Measurements from ENCODE around the gene CWH43.
"Not testable (repeated sequence)": the region's sequence is repeated elsewhere in the genome, so short reads cannot be mapped to it uniquely, and the experiment has no call there.

The CWH43 gene

GRCh38 chr4:49102344-49102898, 116.3 kb downstream of the CWH43 start:
- H3K36me3 Mint-ChIP-seq (ENCODE audit: low read depth) = peaks cover 80% of the 10 kb centered on the region
- H3K9me3 Mint-ChIP-seq = peaks cover 81% of the 10 kb centered on the region
- not testable (repeated sequence) for H3K4me1 Mint-ChIP-seq; H3K4me3 Mint-ChIP-seq; H3K27ac Mint-ChIP-seq; H3K27me3 Mint-ChIP-seq (ENCODE audit: low read depth)

DNA sequence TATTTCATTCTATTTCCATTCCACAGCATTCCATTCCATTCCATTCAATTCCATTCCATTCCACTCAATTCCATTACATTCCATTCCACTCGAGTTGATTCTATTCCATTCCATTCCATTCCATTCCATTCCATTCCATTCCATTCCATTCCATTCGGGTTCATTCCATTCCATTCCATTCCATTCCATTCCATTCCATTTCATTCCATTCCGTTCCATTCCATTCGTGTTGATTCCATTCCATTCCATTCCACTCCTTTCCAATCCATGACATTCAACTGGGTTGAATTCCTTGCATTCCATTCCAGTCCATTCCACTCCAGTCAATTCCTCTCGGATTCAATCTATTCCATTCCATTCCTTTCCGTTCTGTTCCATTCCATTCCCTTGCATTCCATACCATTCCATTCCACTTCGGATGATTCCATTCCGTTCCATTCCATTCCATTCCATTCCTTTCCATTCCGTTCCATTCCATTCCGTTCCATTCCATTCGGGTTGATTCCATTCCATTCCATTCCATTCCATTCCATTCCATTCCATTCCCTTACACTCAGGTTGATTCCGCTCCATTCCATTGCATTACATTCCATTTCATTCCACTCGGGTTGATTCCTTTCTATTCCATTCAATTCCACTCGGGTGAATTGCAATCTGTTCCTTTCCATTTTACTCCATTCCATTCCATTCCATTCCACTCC, 117.5 kb downstream of the CWH43 start:
- H3K9me3 Mint-ChIP-seq = peaks cover 81% of the 10 kb centered on the region
- H3K27me3 Mint-ChIP-seq (ENCODE audit: low read depth); H3K4me3 Mint-ChIP-seq; H3K4me1 Mint-ChIP-seq; H3K27ac Mint-ChIP-seq: not testable (repeated sequence)
- H3K36me3 Mint-ChIP-seq (ENCODE audit: low read depth) = peaks cover 80% of the 10 kb centered on the region

DNA sequence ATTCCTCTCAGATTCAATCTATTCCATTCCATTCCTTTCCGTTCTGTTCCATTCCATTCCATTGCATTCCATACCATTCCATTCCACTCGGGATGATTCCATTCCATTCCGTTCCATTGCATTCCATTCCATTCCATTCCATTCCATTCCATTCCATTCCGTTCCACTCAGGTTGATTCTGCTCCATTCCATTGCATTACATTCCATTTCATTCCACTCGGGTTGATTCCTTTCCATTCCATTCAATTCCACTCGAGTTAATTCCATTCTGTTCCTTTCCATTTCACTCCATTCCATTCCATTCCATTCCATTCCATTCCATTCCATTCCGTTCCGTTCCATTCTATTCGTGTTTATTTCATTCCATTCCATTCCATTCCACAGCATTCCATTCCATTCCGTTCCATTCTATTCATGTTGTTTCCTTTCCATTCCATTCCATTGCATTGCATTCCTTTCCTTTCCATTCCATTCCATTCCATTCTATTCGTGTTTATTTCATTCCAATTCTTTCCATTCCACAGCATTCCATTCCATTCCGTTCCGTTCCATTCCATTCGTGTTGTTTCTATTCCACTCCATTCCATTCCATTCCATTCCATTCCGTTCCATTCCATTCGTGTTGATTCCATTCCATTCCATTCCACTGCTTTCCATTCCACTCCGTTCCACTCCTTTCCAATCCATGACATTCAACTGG, 118.3 kb downstream of the CWH43 start:
- not testable (repeated sequence) for H3K27me3 Mint-ChIP-seq (ENCODE audit: low read depth); H3K4me1 Mint-ChIP-seq; H3K27ac Mint-ChIP-seq; H3K4me3 Mint-ChIP-seq
- Mint-ChIP-seq H3K9me3 (peaks cover 76% of the 10 kb centered on the region), H3K36me3 (ENCODE audit: low read depth) (peaks cover 75% of the 10 kb centered on the region)

DNA sequence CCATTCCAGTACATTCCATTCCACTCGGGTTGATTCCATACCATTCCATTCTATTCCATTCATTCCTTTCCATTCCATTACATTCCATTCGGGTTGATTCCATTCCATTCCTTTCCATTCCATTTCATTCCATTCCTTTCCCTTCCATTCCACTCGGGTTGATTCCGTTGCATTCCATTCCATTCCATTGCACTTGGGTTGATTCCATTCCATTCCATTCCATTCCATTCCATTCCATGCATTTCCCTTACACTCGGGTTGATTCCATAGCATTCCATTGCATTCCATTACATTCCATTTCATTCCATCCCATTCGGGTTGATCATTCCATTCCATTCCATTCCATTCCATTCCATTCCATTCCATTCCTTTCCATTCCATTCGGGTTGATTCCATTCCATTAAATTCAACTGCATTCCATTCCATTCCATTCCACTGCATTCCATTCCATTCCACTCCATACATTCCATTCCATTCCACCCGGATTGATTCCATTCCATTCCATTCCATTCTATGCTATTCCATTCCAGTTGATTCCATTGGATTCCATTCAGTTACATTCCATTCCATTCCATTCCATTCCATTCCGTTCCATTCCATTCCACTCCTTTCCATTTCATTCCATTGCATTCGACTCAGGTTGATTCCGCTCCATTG, 119.3 kb downstream of the CWH43 start:
- H3K27me3 Mint-ChIP-seq (ENCODE audit: low read depth); H3K27ac Mint-ChIP-seq; H3K4me3 Mint-ChIP-seq; H3K4me1 Mint-ChIP-seq: not testable (repeated sequence)
- Mint-ChIP-seq H3K9me3 (peaks cover 76% of the 10 kb centered on the region), H3K36me3 (ENCODE audit: low read depth) (peaks cover 73% of the 10 kb centered on the region)

DNA sequence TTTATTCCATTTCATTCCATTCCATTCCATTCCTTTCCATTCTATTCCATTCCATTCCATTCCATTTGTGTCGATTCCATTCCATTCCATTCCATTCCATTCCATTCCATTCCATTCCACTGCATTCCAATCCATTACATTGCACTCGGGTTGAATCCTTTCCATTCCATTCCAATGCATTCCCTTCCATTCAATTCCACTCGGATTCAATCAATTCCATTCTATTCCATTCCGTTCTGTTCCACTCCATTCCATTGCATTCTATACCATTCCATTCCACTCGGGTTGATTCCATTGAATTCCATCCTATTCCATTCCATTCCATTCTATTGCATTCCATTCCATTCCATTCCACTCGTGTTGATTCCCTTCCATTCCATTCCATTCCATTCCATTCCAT, 121.2 kb downstream of the CWH43 start:
- H3K27ac Mint-ChIP-seq; H3K4me1 Mint-ChIP-seq; H3K4me3 Mint-ChIP-seq; H3K27me3 Mint-ChIP-seq (ENCODE audit: low read depth): not testable (repeated sequence)
- peaks cover 77% of the 10 kb centered on the region for H3K36me3 Mint-ChIP-seq (ENCODE audit: low read depth)
- peaks cover 87% of the 10 kb centered on the region for H3K9me3 Mint-ChIP-seq

DNA sequence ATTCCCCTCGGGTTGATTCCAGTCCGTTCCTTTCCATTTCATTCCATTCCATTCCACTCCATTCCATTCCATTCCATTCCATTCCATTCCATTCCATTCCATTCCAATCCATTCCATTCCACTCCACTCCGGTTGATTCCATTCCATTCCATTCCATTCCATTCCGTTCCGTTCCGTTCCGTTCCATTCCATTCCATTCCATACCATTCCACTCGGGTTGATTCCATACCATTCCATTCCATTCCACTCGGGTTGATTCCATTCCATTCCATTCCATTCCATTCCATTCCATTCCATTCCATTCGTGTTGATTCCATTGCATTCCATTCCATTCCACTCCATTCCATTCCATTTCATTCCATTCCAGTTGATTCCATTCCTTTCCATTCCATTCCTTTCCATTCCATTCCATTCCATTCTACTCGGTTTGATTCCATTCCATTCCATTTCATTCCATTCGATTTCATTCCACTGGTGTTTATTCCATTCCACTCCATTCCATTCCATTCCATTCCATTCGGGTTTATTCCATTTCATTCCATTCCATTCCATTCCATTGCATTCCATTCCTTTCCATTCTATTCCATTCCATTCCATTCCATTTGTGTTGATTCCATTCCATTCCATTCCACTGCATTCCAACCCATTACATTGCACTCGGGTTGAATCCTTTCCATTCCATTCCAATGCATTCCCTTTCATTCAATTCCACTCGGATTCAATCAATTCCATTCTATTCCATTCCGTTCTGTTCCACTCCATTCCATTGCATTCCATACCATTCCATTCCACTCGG, 122.3 kb downstream of the CWH43 start:
- peaks cover 71% of the 10 kb centered on the region for H3K36me3 Mint-ChIP-seq (ENCODE audit: low read depth)
- not testable (repeated sequence) for H3K4me1 Mint-ChIP-seq; H3K27me3 Mint-ChIP-seq (ENCODE audit: low read depth); H3K4me3 Mint-ChIP-seq; H3K27ac Mint-ChIP-seq
- H3K9me3 Mint-ChIP-seq = peaks cover 84% of the 10 kb centered on the region

GRCh38 chr4:49109567-49110166, 123.6 kb downstream of the CWH43 start:
- H3K9me3 Mint-ChIP-seq = peaks cover 82% of the 10 kb centered on the region
- H3K4me3 Mint-ChIP-seq; H3K27ac Mint-ChIP-seq; H3K27me3 Mint-ChIP-seq (ENCODE audit: low read depth); H3K4me1 Mint-ChIP-seq: not testable (repeated sequence)
- H3K36me3 Mint-ChIP-seq (ENCODE audit: low read depth) = peaks cover 62% of the 10 kb centered on the region

- Mint-ChIP-seq H3K9me3 (peaks cover 82% of the 10 kb centered on the region), H3K36me3 (ENCODE audit: low read depth) (peaks cover 53% of the 10 kb centered on the region)
- not testable (repeated sequence) for H3K27me3 Mint-ChIP-seq (ENCODE audit: low read depth); H3K27ac Mint-ChIP-seq; H3K4me3 Mint-ChIP-seq; H3K4me1 Mint-ChIP-seq
Observed at GRCh38 chr4:49110579-49110978, 124.5 kb downstream of the CWH43 start.
